PC-3 (cell line): Measurements from ENCODE around the gene CRIP2. TPM values are rescaled to one million over a fixed set of nuclear protein-coding genes. Genes with fewer than 3 reads are reported as not detected.

ENCODE experiments used
- ATAC-seq: fragments of 200-7000 bp; cut with Tn5 transposase; 2 replicates; pipeline ENCODE4 v1.9.1; 2020; ENCODE audit warnings: mild to moderate bottlenecking, moderate library complexity
- BruUV-seq: library from RNA; stranded (reverse); fragments of 400-500 nt; replicated peaks from 2 replicates; lab custom pipeline; 2021; lab: Mats Ljungman, UMichigan
- CTCF ChIA-PET: fragments of 300-600 bp; sonication (Branson Sonifier 250); formaldehyde crosslinking; loops from one replicate; lab custom pipeline; 2022; ENCODE audit warnings: antibody characterized with exemption; lab: Charles Lee
- POLR2A ChIA-PET: fragments of 300-600 bp; sonication (Branson Sonifier 250); formaldehyde crosslinking; loops from one replicate; lab custom pipeline; 2022; ENCODE audit warnings: antibody characterized with exemption; ENCODE audit not compliant: unreplicated experiment; lab: Charles Lee
- DNase-seq: peaks from one replicate; pipeline ENCODE4 v3.0.0-alpha.2; 2015
- H2AFZ ChIP-seq: fragments of 300-600 bp; sonication (generic); 2 replicates; pipeline ENCODE4 v1.6.0; 2016; ENCODE audit warnings: antibody characterized with exemption, low read length
- H3F3A ChIP-seq: fragments of 300-600 bp; sonication (generic); one replicate; pipeline ENCODE4 v1.6.0; 2017; ENCODE audit warnings: antibody characterized with exemption, low read length, control low read depth, mild to moderate bottlenecking; ENCODE audit not compliant: unreplicated experiment
- H3K27ac ChIP-seq: fragments of 300-600 bp; sonication (generic); 2 replicates; pipeline ENCODE4 v1.5.1; 2016; ENCODE audit warnings: mild to moderate bottlenecking, low read length
- H3K27me3 ChIP-seq: fragments of 300-600 bp; sonication (generic); 2 replicates; pipeline ENCODE4 v1.6.1; 2016; ENCODE audit warnings: low read length, mixed read lengths
- H3K36me3 ChIP-seq: fragments of 300-600 bp; sonication (generic); 2 replicates; pipeline ENCODE4 v1.6.1; 2016; ENCODE audit warnings: low read depth, mixed run types, low read length, mixed read lengths
- H3K4me1 ChIP-seq: fragments of 300-600 bp; sonication (generic); 2 replicates; pipeline ENCODE4 v1.5.1; 2016; ENCODE audit warnings: low read length; ENCODE audit not compliant: insufficient read depth
- H3K4me2 ChIP-seq: fragments of 300-600 bp; sonication (generic); 2 replicates; pipeline ENCODE4 v1.6.0; 2016; ENCODE audit warnings: low read length
- H3K4me3 ChIP-seq: fragments of 300-600 bp; sonication (generic); 2 replicates; pipeline ENCODE4 v1.5.1; 2016; ENCODE audit warnings: mild to moderate bottlenecking, low read length, mixed read lengths
- H3K79me2 ChIP-seq: fragments of 300-600 bp; sonication (generic); 2 replicates; pipeline ENCODE4 v1.6.1; 2017; ENCODE audit warnings: low read length, mixed read lengths
- H3K9ac ChIP-seq: fragments of 300-600 bp; sonication (generic); 2 replicates; pipeline ENCODE4 v1.6.0; 2016; ENCODE audit warnings: mild to moderate bottlenecking, low read length
- H3K9me2 ChIP-seq: fragments of 300-600 bp; sonication (generic); replicated peaks from 2 replicates; pipeline ENCODE4 v1.6.1; 2016; ENCODE audit warnings: mixed run types, low read length, mixed read lengths
- H3K9me3 ChIP-seq: fragments of 300-600 bp; sonication (generic); 2 replicates; pipeline ENCODE4 v1.6.1; 2016; ENCODE audit warnings: low read length, mixed read lengths
- H4K20me1 ChIP-seq: fragments of 300-600 bp; sonication (generic); 2 replicates; pipeline ENCODE4 v1.6.1; 2016; ENCODE audit warnings: low read length, mixed read lengths
- CTCF ChIP-seq: fragments of 300-600 bp; sonication (generic); conservative IDR thresholded peaks from 2 replicates; pipeline ENCODE4 v1.5.1; 2017; ENCODE audit warnings: antibody characterized with exemption, low read depth, mild to moderate bottlenecking, low read length
- EZH2 ChIP-seq: fragments of 300-600 bp; sonication (generic); IDR thresholded peaks from one replicate; pipeline ENCODE4 v1.6.1; 2017; ENCODE audit warnings: antibody characterized with exemption, mild to moderate bottlenecking, low read length; ENCODE audit not compliant: unreplicated experiment
- EZH2phosphoT487 ChIP-seq: fragments of 300-600 bp; sonication (generic); IDR thresholded peaks from 2 replicates; pipeline ENCODE4 v1.6.1; 2018; ENCODE audit warnings: mild to moderate bottlenecking, antibody characterized with exemption, low read length, borderline replicate concordance
- intact Hi-C: fragments of 100-400 bp; cut with micrococcal nuclease; formaldehyde crosslinking; loops from 2 replicates; pipeline ENCODE4 v1.9.0; 2023
- total RNA-seq: library from RNA; depleted of rRNA; stranded (reverse); fragments of >200 nt; gene quantifications from 2 replicates; pipeline ENCODE4 v1.2.3, GENCODE V29; 2014

CRIP2 gene
- total RNA-seq, 1 experiment from 2014 or later, result 100 TPM

DNA sequence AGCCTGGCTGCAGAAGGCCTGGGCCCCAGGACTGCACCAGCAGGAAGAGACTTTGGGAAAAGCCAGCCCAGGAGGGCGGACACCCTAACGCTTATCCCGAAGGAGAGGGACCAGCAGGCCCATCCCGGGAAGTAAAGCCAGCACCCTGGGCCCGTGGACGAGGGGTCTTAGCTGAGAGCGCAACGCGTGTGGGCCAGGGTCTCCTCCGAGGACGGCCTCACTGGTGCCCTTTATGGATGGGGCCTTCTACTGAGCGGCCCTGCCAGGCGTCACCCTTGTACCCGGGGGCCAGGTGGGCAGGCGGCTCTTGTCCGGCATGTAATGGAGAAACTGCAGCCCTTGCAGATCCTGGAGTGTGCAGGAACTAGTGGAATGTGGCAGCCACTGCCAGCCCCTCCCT, 30.5 kb downstream of the CRIP2 start:
- BruUV-seq, result no TSS peak
- Histone ChIP-seq H3F3A (no peaks in the 10 kb centered on the region), H3K27ac (no peak overlapping the region), H3K4me3 (no peak overlapping the region), H3K79me2 (no peaks in the 10 kb centered on the region), H3K27me3 (no peaks in the 10 kb centered on the region), H3K9me3 (no peaks in the 10 kb centered on the region), H2AFZ (no peak overlapping the region), H3K4me1 (no peaks in the 10 kb centered on the region), H3K9ac (no peak overlapping the region), H3K36me3 (no peaks in the 10 kb centered on the region), H4K20me1 (no peaks in the 10 kb centered on the region), H3K4me2 (no peak overlapping the region), H3K9me2 (no peaks in the 10 kb centered on the region)
- TF ChIP-seq EZH2 (no peak), EZH2phosphoT487 (no peak), CTCF (no peak)
- CTCF ChIA-PET, result no interaction called here
- POLR2A ChIA-PET, result no interaction called here
- DNase-seq (no peak), ATAC-seq (no peak)
- intact Hi-C loops, result no loop called here

DNA sequence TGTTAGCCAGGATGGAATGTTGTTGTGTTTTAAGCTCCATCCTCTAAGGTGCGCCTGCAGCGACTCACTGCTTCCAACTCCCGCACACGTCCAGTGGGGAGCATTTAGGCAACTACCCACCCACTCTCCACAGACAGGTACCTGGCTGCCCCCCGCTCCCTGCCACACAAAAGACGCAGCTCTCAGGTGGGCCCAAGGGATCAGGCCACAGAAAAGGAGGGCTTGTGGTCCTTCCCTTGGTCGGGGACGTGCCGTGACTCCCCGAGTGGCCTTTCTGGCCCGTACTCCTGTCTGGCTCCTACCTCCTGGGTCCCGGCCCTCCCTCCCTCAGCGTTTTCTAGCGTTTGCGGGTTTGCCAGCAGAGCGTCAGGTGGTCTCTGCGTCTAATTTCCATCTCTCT, 32.6 kb downstream of the CRIP2 start:
- H3K4me2 ChIP-seq, result no peak overlapping the region
- H4K20me1 ChIP-seq, result no peaks in the 10 kb centered on the region
- H2AFZ ChIP-seq, result no peak overlapping the region
- H3K79me2 ChIP-seq, result no peaks in the 10 kb centered on the region
- no TSS peak for BruUV-seq
- TF ChIP-seq CTCF (no peak), EZH2phosphoT487 (no peak), EZH2 (no peak)
- H3K9me2 ChIP-seq, result no peaks in the 10 kb centered on the region
- ChIA-PET POLR2A (no interaction called here), CTCF (no interaction called here)
- no peaks in the 10 kb centered on the region for H3K27me3 ChIP-seq
- H3K4me1 ChIP-seq, result peaks cover 8% of the 10 kb centered on the region
- intact Hi-C loops, result no loop called here
- no peak overlapping the region for H3K4me3 ChIP-seq
- H3K9ac ChIP-seq, result no peak overlapping the region
- H3K27ac ChIP-seq, result no peak overlapping the region
- H3K36me3 ChIP-seq, result no peaks in the 10 kb centered on the region
- H3F3A ChIP-seq, result no peaks in the 10 kb centered on the region
- DNase-seq (no peak), ATAC-seq (no peak)
- no peaks in the 10 kb centered on the region for H3K9me3 ChIP-seq

DNA sequence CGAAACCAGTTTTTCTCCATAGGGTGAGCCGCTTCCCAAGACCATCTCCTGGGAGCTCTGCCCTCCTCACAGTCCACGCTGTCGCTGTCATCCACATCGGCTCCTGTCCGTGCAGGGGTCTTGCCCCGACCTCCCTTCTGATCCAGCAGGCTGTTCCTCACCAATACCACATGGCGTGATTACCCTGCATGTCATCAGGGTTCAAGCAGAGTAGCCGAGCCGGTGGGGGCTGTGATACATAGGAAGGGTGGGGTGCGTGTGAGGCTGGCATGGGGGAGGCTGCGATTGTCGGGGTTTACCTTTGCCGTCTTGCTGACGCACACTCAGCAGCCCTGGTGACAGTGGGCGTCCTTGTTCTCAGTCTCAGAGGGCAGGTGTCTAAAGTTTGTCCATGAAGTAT, 33.4 kb downstream of the CRIP2 start:
- DNase-seq (no peak), ATAC-seq (no peak)
- no peak overlapping the region for H3K27ac ChIP-seq
- no peak overlapping the region for H3K9ac ChIP-seq
- no peak overlapping the region for H3K4me3 ChIP-seq
- ChIA-PET CTCF (interaction anchor here (0.6 kb wide), 1 partner anchor 20 kb away, joined by 3 read pairs; no protein-coding TSS in a partner anchor), POLR2A (no interaction called here)
- H3K9me2 ChIP-seq, result no peaks in the 10 kb centered on the region
- H3K79me2 ChIP-seq, result no peaks in the 10 kb centered on the region
- no peak overlapping the region for H3K4me2 ChIP-seq
- H3K9me3 ChIP-seq, result no peaks in the 10 kb centered on the region
- intact Hi-C loops, result no loop called here
- peaks cover 8% of the 10 kb centered on the region for H3K4me1 ChIP-seq
- H3K36me3 ChIP-seq, result no peaks in the 10 kb centered on the region
- TF ChIP-seq CTCF (no peak), EZH2phosphoT487 (no peak), EZH2 (no peak)
- H4K20me1 ChIP-seq, result no peaks in the 10 kb centered on the region
- no TSS peak for BruUV-seq
- no peaks in the 10 kb centered on the region for H3F3A ChIP-seq
- no peaks in the 10 kb centered on the region for H3K27me3 ChIP-seq
- H2AFZ ChIP-seq, result no peak overlapping the region
